Measurements from ENCODE around the gene PMS1.
"Not testable (repeated sequence)": the region's sequence is repeated elsewhere in the genome, so short reads cannot be mapped to it uniquely, and the experiment has no call there.

The PMS1 gene

GRCh38 chr2:189880429-189880828, 96.2 kb downstream of the PMS1 start:
- Histone ChIP-seq H3K9me3 (ENCODE audit: insufficient read depth, low read length) (no peaks in the 10 kb centered on the region), H3K4me2 (ENCODE audit: low read length) (no peak overlapping the region), H3K36me3 (replicated peaks; ENCODE audit: low read depth, low read length) (peaks cover 25% of the 10 kb centered on the region), H3K27ac (ENCODE audit: low read length) (no peak overlapping the region), H3K4me1 (ENCODE audit: low read length) (peaks cover 8% of the 10 kb centered on the region), H2AFZ (ENCODE audit: low read depth, low read length) (no peak overlapping the region), H4K20me1 (ENCODE audit: insufficient read depth, low read length) (no peaks in the 10 kb centered on the region), H3K9ac (ENCODE audit: low read length) (no peak overlapping the region), H3K27me3 (ENCODE audit: low read depth, low read length) (no peaks in the 10 kb centered on the region), H3K79me2 (ENCODE audit: low read length) (no peaks in the 10 kb centered on the region), H3K4me3 (ENCODE audit: low read length) (no peak overlapping the region)
- TF ChIP-seq CTCF (IDR thresholded peaks at IDR 0.05; ENCODE audit: low read depth, low read length) (no peak), EZH2phosphoT487 (IDR thresholded peaks at IDR 0.05; ENCODE audit: low read depth) (no peak)

GRCh38 chr2:189880832-189881492, 96.7 kb downstream of the PMS1 start:
- Histone ChIP-seq H3K27ac (ENCODE audit: low read length) (no peak overlapping the region), H3K36me3 (replicated peaks; ENCODE audit: low read depth, low read length) (peaks cover 22% of the 10 kb centered on the region), H3K4me3 (ENCODE audit: low read length) (no peak overlapping the region), H4K20me1 (ENCODE audit: insufficient read depth, low read length) (no peaks in the 10 kb centered on the region), H3K4me1 (ENCODE audit: low read length) (peaks cover 4% of the 10 kb centered on the region), H3K79me2 (ENCODE audit: low read length) (no peaks in the 10 kb centered on the region), H3K27me3 (ENCODE audit: low read depth, low read length) (no peaks in the 10 kb centered on the region), H2AFZ (ENCODE audit: low read depth, low read length) (no peak overlapping the region), H3K9ac (ENCODE audit: low read length) (no peak overlapping the region), H3K4me2 (ENCODE audit: low read length) (no peak overlapping the region), H3K9me3 (ENCODE audit: insufficient read depth, low read length) (no peaks in the 10 kb centered on the region)
- TF ChIP-seq CTCF (IDR thresholded peaks at IDR 0.05; ENCODE audit: low read depth, low read length): no peak
- no peak for TF ChIP-seq EZH2phosphoT487 (IDR thresholded peaks at IDR 0.05; ENCODE audit: low read depth)

- H3K4me2 ChIP-seq (ENCODE audit: low read length): no peak overlapping the region
- no peak overlapping the region for H3K9ac ChIP-seq (ENCODE audit: low read length)
- TF ChIP-seq EZH2phosphoT487 (IDR thresholded peaks at IDR 0.05; ENCODE audit: low read depth) (no peak), CTCF (IDR thresholded peaks at IDR 0.05; ENCODE audit: low read depth, low read length) (no peak)
- no peaks in the 10 kb centered on the region for H3K4me1 ChIP-seq (ENCODE audit: low read length)
- no peaks in the 10 kb centered on the region for H3K36me3 ChIP-seq (replicated peaks; ENCODE audit: low read depth, low read length)
- H3K79me2 ChIP-seq (ENCODE audit: low read length): no peaks in the 10 kb centered on the region
- no peaks in the 10 kb centered on the region for H3K27me3 ChIP-seq (ENCODE audit: low read depth, low read length)
- no peaks in the 10 kb centered on the region for H3K9me3 ChIP-seq (ENCODE audit: insufficient read depth, low read length)
- no peak overlapping the region for H3K27ac ChIP-seq (ENCODE audit: low read length)
- no peak overlapping the region for H2AFZ ChIP-seq (ENCODE audit: low read depth, low read length)
- no peaks in the 10 kb centered on the region for H4K20me1 ChIP-seq (ENCODE audit: insufficient read depth, low read length)
- no peak overlapping the region for H3K4me3 ChIP-seq (ENCODE audit: low read length)
These were observed 101.1 kb downstream of the PMS1 start for GRCh38 chr2:189885368-189885767.

DNA sequence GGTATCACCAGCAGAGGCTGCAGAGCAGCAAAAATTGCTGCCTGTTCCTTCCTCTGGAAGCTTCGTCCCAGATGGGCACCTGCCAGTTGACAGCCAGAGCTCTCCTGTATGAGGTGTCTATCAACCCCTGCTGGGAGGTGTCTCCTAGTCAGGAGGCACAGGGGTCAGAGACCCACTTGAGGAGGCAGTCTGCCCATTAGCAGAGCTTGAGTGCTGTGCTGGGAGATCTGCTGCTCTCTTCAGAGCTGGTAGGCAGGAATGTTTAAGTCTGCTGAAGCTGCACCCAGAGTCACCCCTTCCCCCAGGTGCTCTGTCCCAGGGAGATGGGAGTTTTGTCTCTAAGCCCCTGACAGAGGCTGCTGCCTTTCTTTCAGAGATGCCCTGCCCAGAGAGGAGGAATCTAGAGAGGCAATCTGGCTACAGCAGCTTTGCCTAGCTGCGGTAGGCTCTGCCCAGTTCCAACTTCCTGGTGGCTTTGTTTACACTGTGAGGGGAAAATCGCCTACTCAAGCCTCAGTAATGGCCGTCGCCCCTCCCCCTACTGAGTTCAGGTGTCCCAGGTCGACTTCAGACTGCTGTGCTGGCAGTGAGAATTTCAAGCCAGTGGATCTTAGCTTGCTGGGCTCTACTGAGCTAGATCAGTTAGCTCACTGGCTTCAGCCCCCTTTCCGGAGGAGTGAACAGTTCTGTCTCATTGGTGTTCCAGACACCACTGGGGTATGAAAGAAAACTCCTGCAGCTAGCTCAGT, 108.5 kb downstream of the PMS1 start:
- not testable (repeated sequence) for H3K27ac ChIP-seq (ENCODE audit: low read length)

More for the DNA sequence above, 108.5 kb downstream of the PMS1 start:
- not testable (repeated sequence) for H3K9ac ChIP-seq (ENCODE audit: low read length); H2AFZ ChIP-seq (ENCODE audit: low read depth, low read length); H3K79me2 ChIP-seq (ENCODE audit: low read length); H3K4me3 ChIP-seq (ENCODE audit: low read length); H3K36me3 ChIP-seq (replicated peaks; ENCODE audit: low read depth, low read length); H3K4me1 ChIP-seq (ENCODE audit: low read length); H4K20me1 ChIP-seq (ENCODE audit: insufficient read depth, low read length); H3K4me2 ChIP-seq (ENCODE audit: low read length); H3K27me3 ChIP-seq (ENCODE audit: low read depth, low read length); H3K9me3 ChIP-seq (ENCODE audit: insufficient read depth, low read length)

Data from OCI-LY3 (cell line).